ENCODE data around the gene CYP4F22.

CYP4F22 gene

GRCh38 chr19:15563325-15563794 lies 55.0 kb downstream of the CYP4F22 start:
- Histone ChIP-seq H4K20me1 (ENCODE audit: insufficient read depth, low read length) (no peaks in the 10 kb centered on the region), H3K9me3 (replicated peaks; ENCODE audit: insufficient read depth, low read length) (no peaks in the 10 kb centered on the region), H3F3A (ENCODE audit: insufficient read depth, low read length) (no peaks in the 10 kb centered on the region), H3K36me3 (replicated peaks; ENCODE audit: insufficient read depth, low read length) (no peaks in the 10 kb centered on the region), H2AFZ (ENCODE audit: low read length) (no peak overlapping the region), H3K9ac (ENCODE audit: low read length) (no peak overlapping the region), H3K27me3 (replicated peaks; ENCODE audit: insufficient read depth, low read length) (peaks cover 78% of the 10 kb centered on the region), H3K4me2 (ENCODE audit: low read depth, low read length) (no peak overlapping the region), H3K4me3 (ENCODE audit: low read length) (no peak overlapping the region), H3K27ac (ENCODE audit: low read length) (no peak overlapping the region), H3K9me2 (replicated peaks; ENCODE audit: insufficient read depth, low read length) (no peaks in the 10 kb centered on the region), H3K4me1 (ENCODE audit: low read length) (no peaks in the 10 kb centered on the region), H3K79me2 (ENCODE audit: low read length) (no peaks in the 10 kb centered on the region)
- TF ChIP-seq CTCF (IDR thresholded peaks at IDR 0.05; ENCODE audit: low read length) (no peak), EZH2phosphoT487 (IDR thresholded peaks at IDR 0.05; ENCODE audit: low read length) (no peak), EZH2 (optimal IDR thresholded peaks at IDR 0.05; ENCODE audit: low read depth, low read length) (no peak)
- DNase-seq, result no peak

- DNase-seq, result no peak
- Histone ChIP-seq H3K27ac (ENCODE audit: low read length) (no peak overlapping the region), H3K9me2 (replicated peaks; ENCODE audit: insufficient read depth, low read length) (no peaks in the 10 kb centered on the region), H2AFZ (ENCODE audit: low read length) (no peak overlapping the region), H3K9ac (ENCODE audit: low read length) (no peak overlapping the region), H3K4me1 (ENCODE audit: low read length) (no peaks in the 10 kb centered on the region), H3K27me3 (replicated peaks; ENCODE audit: insufficient read depth, low read length) (peaks cover 77% of the 10 kb centered on the region), H3F3A (ENCODE audit: insufficient read depth, low read length) (no peaks in the 10 kb centered on the region), H4K20me1 (ENCODE audit: insufficient read depth, low read length) (no peaks in the 10 kb centered on the region), H3K36me3 (replicated peaks; ENCODE audit: insufficient read depth, low read length) (no peaks in the 10 kb centered on the region), H3K4me2 (ENCODE audit: low read depth, low read length) (no peak overlapping the region), H3K79me2 (ENCODE audit: low read length) (no peaks in the 10 kb centered on the region), H3K4me3 (ENCODE audit: low read length) (no peak overlapping the region), H3K9me3 (replicated peaks; ENCODE audit: insufficient read depth, low read length) (no peaks in the 10 kb centered on the region)
- TF ChIP-seq EZH2 (optimal IDR thresholded peaks at IDR 0.05; ENCODE audit: low read depth, low read length) (no peak), EZH2phosphoT487 (IDR thresholded peaks at IDR 0.05; ENCODE audit: low read length) (no peak), CTCF (IDR thresholded peaks at IDR 0.05; ENCODE audit: low read length) (no peak)
Observed at GRCh38 chr19:15563931-15564330, 55.6 kb downstream of the CYP4F22 start.

GRCh38 chr19:15564534-15565168 lies 56.3 kb downstream of the CYP4F22 start:
- DNase-seq, result no peak
- TF ChIP-seq CTCF (IDR thresholded peaks at IDR 0.05; ENCODE audit: low read length), result no peak
- TF ChIP-seq EZH2phosphoT487 (IDR thresholded peaks at IDR 0.05; ENCODE audit: low read length), result no peak
- no peak for TF ChIP-seq EZH2 (optimal IDR thresholded peaks at IDR 0.05; ENCODE audit: low read depth, low read length)
- Histone ChIP-seq H3K36me3 (replicated peaks; ENCODE audit: insufficient read depth, low read length) (no peaks in the 10 kb centered on the region), H3K27ac (ENCODE audit: low read length) (no peak overlapping the region), H3K9ac (ENCODE audit: low read length) (no peak overlapping the region), H3K4me3 (ENCODE audit: low read length) (no peak overlapping the region), H3K79me2 (ENCODE audit: low read length) (no peaks in the 10 kb centered on the region), H2AFZ (ENCODE audit: low read length) (no peak overlapping the region), H3F3A (ENCODE audit: insufficient read depth, low read length) (no peaks in the 10 kb centered on the region), H3K9me2 (replicated peaks; ENCODE audit: insufficient read depth, low read length) (no peaks in the 10 kb centered on the region), H4K20me1 (ENCODE audit: insufficient read depth, low read length) (no peaks in the 10 kb centered on the region), H3K4me1 (ENCODE audit: low read length) (no peaks in the 10 kb centered on the region), H3K4me2 (ENCODE audit: low read depth, low read length) (no peak overlapping the region), H3K9me3 (replicated peaks; ENCODE audit: insufficient read depth, low read length) (no peaks in the 10 kb centered on the region), H3K27me3 (replicated peaks; ENCODE audit: insufficient read depth, low read length) (peaks cover 84% of the 10 kb centered on the region)
